ENCODE data around the gene RGS5. TPM values are rescaled to one million over a fixed set of nuclear protein-coding genes. Genes with fewer than 3 reads are reported as not detected.

RGS5 gene
- total RNA-seq, 1 donor from 2014 or later: 4.9 TPM

- H3K27me3 Mint-ChIP-seq (ENCODE audit: unreplicated experiment): no peaks in the 10 kb centered on the region
- peaks cover 27% of the 10 kb centered on the region for H3K4me1 Mint-ChIP-seq (ENCODE audit: low read depth, unreplicated experiment)
- DNase-seq: no peak
- no peak for TF ChIP-seq CTCF (IDR thresholded peaks at IDR 0.05; ENCODE audit: partially characterized antibody, unreplicated experiment)
- peaks cover 4% of the 10 kb centered on the region for H3K9me3 Mint-ChIP-seq (ENCODE audit: unreplicated experiment)
- peak overlapping the region; percentile 92 for H3K27ac Mint-ChIP-seq (ENCODE audit: unreplicated experiment)
- no peak overlapping the region for H3K4me3 Mint-ChIP-seq (ENCODE audit: unreplicated experiment)
- no peaks in the 10 kb centered on the region for H3K36me3 Mint-ChIP-seq (ENCODE audit: unreplicated experiment)
Observed at GRCh38 chr1:163187849-163188248, 14.9 kb downstream of the RGS5 start.

GRCh38 chr1:163186862-163187261 is 15.9 kb downstream of the RGS5 start:
- H3K9me3 Mint-ChIP-seq (ENCODE audit: unreplicated experiment): peaks cover 4% of the 10 kb centered on the region
- no peak overlapping the region for H3K4me3 Mint-ChIP-seq (ENCODE audit: unreplicated experiment)
- peaks cover 27% of the 10 kb centered on the region for H3K4me1 Mint-ChIP-seq (ENCODE audit: low read depth, unreplicated experiment)
- H3K27ac Mint-ChIP-seq (ENCODE audit: unreplicated experiment): peak overlapping the region; percentile 81
- DNase-seq: no peak
- no peaks in the 10 kb centered on the region for H3K27me3 Mint-ChIP-seq (ENCODE audit: unreplicated experiment)
- no peaks in the 10 kb centered on the region for H3K36me3 Mint-ChIP-seq (ENCODE audit: unreplicated experiment)
- no peak for TF ChIP-seq CTCF (IDR thresholded peaks at IDR 0.05; ENCODE audit: partially characterized antibody, unreplicated experiment)

DNA sequence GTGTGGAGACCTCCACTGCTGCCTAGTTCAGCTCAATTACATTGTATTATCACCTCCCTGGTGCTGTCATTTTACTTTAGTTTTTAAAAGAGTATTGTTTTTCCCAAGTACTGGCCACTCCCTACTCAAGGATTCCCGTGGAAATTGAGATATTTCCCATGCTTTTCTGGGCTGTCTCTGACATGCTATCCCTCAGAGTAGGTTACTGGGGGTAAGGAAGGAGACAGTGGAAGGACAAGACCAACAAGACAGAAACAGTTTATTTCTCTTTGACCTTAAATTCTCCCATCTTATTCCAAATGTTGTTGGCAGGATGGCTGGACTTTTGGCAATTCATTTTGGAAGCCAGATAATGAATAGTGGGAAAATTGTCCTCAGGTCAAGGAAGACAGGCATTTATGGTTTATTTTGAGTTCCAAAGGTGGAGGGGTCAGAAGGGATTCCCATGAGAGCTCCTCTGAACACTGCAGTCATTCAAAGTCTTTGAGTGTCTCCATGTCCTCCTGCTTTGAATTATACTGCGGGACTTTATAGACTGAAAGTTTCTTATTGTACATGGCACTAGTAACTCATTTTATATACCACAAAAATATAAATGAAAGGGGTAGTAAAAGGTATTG is 20.3 kb downstream of the RGS5 start:
- no peak for TF ChIP-seq CTCF (IDR thresholded peaks at IDR 0.05; ENCODE audit: partially characterized antibody, unreplicated experiment)
- Mint-ChIP-seq H3K27me3 (ENCODE audit: unreplicated experiment) (peaks cover 7% of the 10 kb centered on the region), H3K36me3 (ENCODE audit: unreplicated experiment) (no peaks in the 10 kb centered on the region), H3K4me1 (ENCODE audit: low read depth, unreplicated experiment) (peaks cover 12% of the 10 kb centered on the region), H3K4me3 (ENCODE audit: unreplicated experiment) (no peak overlapping the region), H3K27ac (ENCODE audit: unreplicated experiment) (no peak overlapping the region), H3K9me3 (ENCODE audit: unreplicated experiment) (peaks cover 2% of the 10 kb centered on the region)
- DNase-seq: no peak

- Mint-ChIP-seq H3K9me3 (ENCODE audit: unreplicated experiment) (peaks cover 2% of the 10 kb centered on the region), H3K27me3 (ENCODE audit: unreplicated experiment) (peaks cover 7% of the 10 kb centered on the region), H3K4me3 (ENCODE audit: unreplicated experiment) (no peak overlapping the region), H3K36me3 (ENCODE audit: unreplicated experiment) (no peaks in the 10 kb centered on the region), H3K27ac (ENCODE audit: unreplicated experiment) (no peak overlapping the region), H3K4me1 (ENCODE audit: low read depth, unreplicated experiment) (peaks cover 10% of the 10 kb centered on the region)
- DNase-seq: no peak
- TF ChIP-seq CTCF (IDR thresholded peaks at IDR 0.05; ENCODE audit: partially characterized antibody, unreplicated experiment): no peak
Observed at GRCh38 chr1:163178628-163179027, 24.1 kb downstream of the RGS5 start.

- Mint-ChIP-seq H3K27me3 (ENCODE audit: unreplicated experiment) (peaks cover 7% of the 10 kb centered on the region), H3K4me3 (ENCODE audit: unreplicated experiment) (no peak overlapping the region), H3K27ac (ENCODE audit: unreplicated experiment) (no peak overlapping the region), H3K9me3 (ENCODE audit: unreplicated experiment) (peaks cover 2% of the 10 kb centered on the region), H3K36me3 (ENCODE audit: unreplicated experiment) (no peaks in the 10 kb centered on the region), H3K4me1 (ENCODE audit: low read depth, unreplicated experiment) (peaks cover 10% of the 10 kb centered on the region)
- TF ChIP-seq CTCF (IDR thresholded peaks at IDR 0.05; ENCODE audit: partially characterized antibody, unreplicated experiment): no peak
- no peak for DNase-seq
Observed at GRCh38 chr1:163176797-163177196, 25.9 kb downstream of the RGS5 start.
